H1 (cell line): ENCODE data around the gene MACROD2. TPM values are rescaled to one million over a fixed set of nuclear protein-coding genes. Genes with fewer than 3 reads are reported as not detected.

Source experiments
- CTCF ChIA-PET: fragments of 300-600 bp; sonication (Branson Sonifier 250); formaldehyde crosslinking; loops from one replicate; lab custom pipeline; 2021; ENCODE audit not compliant: partially characterized antibody; lab: Charles Lee
- POLR2A ChIA-PET: fragments of 300-600 bp; sonication (Branson Sonifier 250); formaldehyde crosslinking; loops from one replicate; lab custom pipeline; 2021; ENCODE audit warnings: inconsistent platforms; ENCODE audit not compliant: partially characterized antibody; lab: Charles Lee
- DNase-seq, 2 experiments: peaks; one replicate each; pipeline versions ENCODE4 v3.0.0 to v3.0.0-alpha.2; 2010 to 2022; ENCODE audit warnings: low spot score in 2 of 2, low read depth in 1 of 2, mixed read lengths in 1 of 2
- FAIRE-seq: peaks from 2 replicates; lab custom pipeline; 2011; peaks lifted over from hg19 to GRCh38; lab: Jason Lieb, UNC
- H2AFZ ChIP-seq: 2 replicates; pipeline ENCODE4 v1.8.1; 2012; ENCODE audit warnings: low read length, inconsistent platforms
- H2AK5ac ChIP-seq: 2 replicates; pipeline ENCODE4 v1.6.1; 2013; ENCODE audit warnings: low read depth, low read length
- H2BK120ac ChIP-seq: replicated peaks from 2 replicates; pipeline ENCODE3; 2013; ENCODE audit warnings: low read depth, low read length, inconsistent platforms
- H2BK12ac ChIP-seq: 2 replicates; pipeline ENCODE4 v1.6.1; 2013; ENCODE audit warnings: low read depth, low read length
- H2BK15ac ChIP-seq: 2 replicates; pipeline ENCODE4 v1.6.1; 2013; ENCODE audit warnings: low read length
- H2BK20ac ChIP-seq: 2 replicates; pipeline ENCODE4 v1.6.1; 2013; ENCODE audit warnings: low read length
- H2BK5ac ChIP-seq: 2 replicates; pipeline ENCODE4 v1.6.1; 2013; ENCODE audit warnings: low read depth, low read length
- H3K14ac ChIP-seq: 2 replicates; pipeline ENCODE4 v1.6.1; 2013; ENCODE audit warnings: inconsistent platforms; ENCODE audit not compliant: insufficient read length
- H3K18ac ChIP-seq: 2 replicates; pipeline ENCODE4 v1.6.1; 2013; ENCODE audit warnings: low read length; ENCODE audit errors: extremely low read depth
- H3K23ac ChIP-seq: 2 replicates; pipeline ENCODE4 v1.6.1; 2013; ENCODE audit warnings: inconsistent platforms; ENCODE audit not compliant: insufficient read length
- H3K23me2 ChIP-seq: 2 replicates; pipeline ENCODE4 v1.6.1; 2013; ENCODE audit warnings: low read depth, low read length
- H3K27ac ChIP-seq: 2 replicates; pipeline ENCODE4 v1.6.1; 2011; ENCODE audit warnings: low read depth, low read length, inconsistent platforms
- H3K27me3 ChIP-seq, 4 experiments: replicated peaks in 1 of 4; 1 replicate in 1 of 4; 2 replicates in 3 of 4; pipeline versions ENCODE4 v1.6.1 to v1.8.1; 2011 to 2013; ENCODE audit warnings: low read length in 3 of 4, mild to moderate bottlenecking in 3 of 4, inconsistent platforms in 2 of 4, mixed read lengths in 2 of 4, moderate library complexity in 1 of 4; ENCODE audit not compliant: control insufficient read depth in 3 of 4, insufficient read depth in 3 of 4; ENCODE audit errors: extremely low read depth in 1 of 4
- H3K36me3 ChIP-seq, 4 experiments: 2 replicates each; pipeline versions ENCODE4 v1.6.1 to v1.8.1; 2011 to 2013; ENCODE audit warnings: mild to moderate bottlenecking in 4 of 4, low read length in 3 of 4, moderate library complexity in 2 of 4, control low read depth in 1 of 4, inconsistent platforms in 1 of 4; ENCODE audit not compliant: insufficient read depth in 4 of 4, control insufficient read depth in 2 of 4
- H3K4ac ChIP-seq: replicated peaks from 2 replicates; pipeline ENCODE3; 2013; ENCODE audit warnings: low read length, low read depth, mixed read lengths, inconsistent platforms; ENCODE audit not compliant: insufficient read length
- H3K4me1 ChIP-seq, 4 experiments: replicated peaks in 1 of 4; 1 replicate in 1 of 4; 2 replicates in 3 of 4; pipeline versions ENCODE4 v1.6.1 to v1.8.1; 2011 to 2013; ENCODE audit warnings: low read length in 3 of 4, inconsistent platforms in 2 of 4, mixed read lengths in 1 of 4; ENCODE audit not compliant: insufficient read depth in 4 of 4, control insufficient read depth in 3 of 4
- H3K4me2 ChIP-seq, 2 experiments: 2 replicates each; pipeline versions ENCODE4 v1.6.1 to v1.8.1; 2011 to 2013; ENCODE audit warnings: low read depth in 2 of 2, low read length in 2 of 2, control low read depth in 1 of 2, inconsistent platforms in 1 of 2, mild to moderate bottlenecking in 1 of 2; ENCODE audit not compliant: insufficient read depth in 1 of 2
- H3K4me3 ChIP-seq, 4 experiments: fragments of 200-600, 300-600 bp in 1 of 4; sonication (generic), shearing (Covaris generic), sonication (Bioruptor Twin) in 1 of 4; 2 replicates each; pipeline versions ENCODE4 v1.5.1 to v1.8.1; 2011 to 2016; ENCODE audit warnings: low read length in 4 of 4, low read depth in 3 of 4, control low read depth in 2 of 4, inconsistent platforms in 2 of 4, mild to moderate bottlenecking in 2 of 4, mixed read lengths in 1 of 4, moderate library complexity in 1 of 4; ENCODE audit not compliant: insufficient read depth in 2 of 4; ENCODE audit errors: extremely low read depth in 1 of 4
- H3K56ac ChIP-seq: replicated peaks from 2 replicates; pipeline ENCODE3; 2013; ENCODE audit warnings: low read depth, mild to moderate bottlenecking, mixed read lengths, low read length, inconsistent platforms; ENCODE audit not compliant: insufficient read length
- H3K79me1 ChIP-seq: 2 replicates; pipeline ENCODE4 v1.6.1; 2013; ENCODE audit warnings: low read depth, low read length, control low read depth
- H3K79me2 ChIP-seq, 2 experiments: 2 replicates each; pipeline versions ENCODE4 v1.6.1 to v1.8.1; 2012 to 2013; ENCODE audit warnings: low read length in 2 of 2, mild to moderate bottlenecking in 2 of 2, inconsistent platforms in 1 of 2; ENCODE audit not compliant: insufficient read depth in 2 of 2, control insufficient read depth in 1 of 2
- H3K9ac ChIP-seq, 4 experiments: replicated peaks in 1 of 4; 1 replicate in 1 of 4; 2 replicates in 3 of 4; pipeline versions ENCODE4 v1.6.1 to v1.8.1; 2011 to 2013; ENCODE audit warnings: low read depth in 3 of 4, low read length in 3 of 4, control low read depth in 2 of 4, mild to moderate bottlenecking in 2 of 4, moderate library complexity in 2 of 4, inconsistent platforms in 1 of 4; ENCODE audit errors: extremely low read depth in 1 of 4
- H3K9me3 ChIP-seq, 2 experiments: 2 replicates each; pipeline versions ENCODE4 v1.6.1 to v1.8.1; 2012 to 2013; ENCODE audit warnings: mild to moderate bottlenecking in 2 of 2, moderate library complexity in 2 of 2, control low read depth in 1 of 2, inconsistent platforms in 1 of 2, low read depth in 1 of 2, low read length in 1 of 2, mixed read lengths in 1 of 2; ENCODE audit not compliant: insufficient read depth in 2 of 2
- H4K20me1 ChIP-seq, 2 experiments: replicated peaks in 1 of 2; 2 replicates each; pipeline versions ENCODE3 to v1.8.1; 2011 to 2013; ENCODE audit warnings: inconsistent platforms in 2 of 2, low read length in 2 of 2, mild to moderate bottlenecking in 1 of 2; ENCODE audit not compliant: insufficient read depth in 2 of 2, control insufficient read depth in 1 of 2
- H4K5ac ChIP-seq: 2 replicates; pipeline ENCODE4 v1.6.1; 2013; ENCODE audit warnings: low read length, low read depth, mixed read lengths, inconsistent platforms; ENCODE audit not compliant: insufficient read length
- H4K8ac ChIP-seq: 2 replicates; pipeline ENCODE4 v1.8.0; 2013; ENCODE audit warnings: mild to moderate bottlenecking, moderate library complexity, low read length, inconsistent platforms; ENCODE audit not compliant: insufficient read depth; ENCODE audit errors: extremely low read depth
- H4K91ac ChIP-seq: replicated peaks from 2 replicates; pipeline ENCODE3; 2013; ENCODE audit warnings: low read length, mixed read lengths, inconsistent platforms; ENCODE audit not compliant: insufficient read length
- ASH2L ChIP-seq: fragments of 200-600, 300-600 bp; sonication (generic); IDR thresholded peaks from one replicate; pipeline ENCODE4 v1.7.1; 2017; ENCODE audit warnings: low read length
- CBX5 ChIP-seq: fragments of 300-800, 300-1000 bp; sonication (generic); IDR thresholded peaks from 2 replicates; pipeline ENCODE4 v1.7.1; 2016; ENCODE audit warnings: antibody characterized with exemption, low read length, low read depth
- CHD1 ChIP-seq: IDR thresholded peaks from 2 replicates; pipeline ENCODE4 v1.6.1; 2012; ENCODE audit warnings: low read depth, low read length, improper control_type of control experiment
- JUND ChIP-seq: IDR thresholded peaks from 2 replicates; pipeline ENCODE4 v1.6.1; 2011; ENCODE audit warnings: mild to moderate bottlenecking, improper control_type of control experiment, low read length
- SP1 ChIP-seq: IDR thresholded peaks from 2 replicates; pipeline ENCODE4 v1.6.1; 2011; ENCODE audit warnings: low read depth, low read length
- TAF7 ChIP-seq: optimal IDR thresholded peaks from 2 replicates; pipeline ENCODE3; 2011; ENCODE audit warnings: low read depth, mild to moderate bottlenecking, inconsistent platforms, low read length, moderate library complexity, borderline replicate concordance
- polyA plus RNA-seq, 7 experiments: library from polyadenylated mRNA; depleted of rRNA in 3 of 7; stranded (reverse) in 5 of 7; unstranded in 2 of 7; fragments of >200 nt in 5 of 7; fragments of 200-250 nt in 2 of 7; gene quantifications; 1 replicate in 5 of 7; 2 replicates in 1 of 7; 4 replicates in 1 of 7; pipeline versions ENCODE4 v1.2.1 to v1.2.3, GENCODE V29; 2011 to 2013; ENCODE audit warnings: missing spikeins in 2 of 7, mixed read lengths in 2 of 7
- total RNA-seq: library from RNA; stranded (reverse); fragmentation: NEBNext Ultra II Directional; extraction: Animal tissue kit (Norgen Biotek cat#: 25700); gene quantifications from 2 replicates; pipeline ENCODE4 v1.2.1, GENCODE V29; 2021
- TF ChIP-seq, protein P1 (sequence below), 3 experiments: IDR thresholded peaks; 1 replicate in 2 of 3; 2 replicates in 1 of 3; pipeline versions ENCODE4 v1.5.1 to v1.6.1; 2011; ENCODE audit warnings: low read length in 3 of 3, mild to moderate bottlenecking in 3 of 3, inconsistent platforms in 2 of 3, low read depth in 1 of 3, moderate library complexity in 1 of 3; ENCODE audit not compliant: insufficient read depth in 1 of 3; ENCODE audit errors: control extremely low read depth in 1 of 3
- TF ChIP-seq, protein P2 (sequence below): IDR thresholded peaks from 2 replicates; pipeline ENCODE4 v1.6.1; 2012; ENCODE audit warnings: low read length, inconsistent platforms

The MACROD2 gene
- total and polyA plus RNA-seq, 2 of the 8 experiments (the other 6 are each of a cell fraction or from before 2014, with no cell fraction given): 0.70 to 3.9 TPM

DNA sequence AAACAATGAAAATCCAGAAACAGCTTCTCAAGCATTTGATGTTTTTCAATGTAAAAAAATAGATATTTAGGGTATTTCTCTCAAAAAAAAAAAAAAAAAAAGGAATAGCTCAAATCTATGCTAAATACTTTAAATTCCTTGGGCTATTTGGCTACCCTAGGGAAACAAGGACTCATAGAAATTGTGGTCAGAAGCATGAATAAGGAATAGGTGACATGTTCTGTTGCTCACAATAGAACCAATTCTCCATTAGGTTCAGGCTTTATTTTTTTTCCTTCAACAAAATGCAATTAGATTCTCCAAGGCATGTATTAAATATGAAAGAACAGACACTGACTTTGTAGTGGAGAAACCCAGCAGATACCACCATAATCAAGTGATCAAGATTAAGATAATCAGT is 1246.4 kb downstream of the MACROD2 start:
- H2BK5ac ChIP-seq: no peak overlapping the region
- H2BK120ac ChIP-seq: no peak overlapping the region
- FAIRE-seq (no peak), DNase-seq (no peak)
- no peak overlapping the region for H2AFZ ChIP-seq
- H3K18ac ChIP-seq: no peak overlapping the region
- no peak overlapping the region for H2BK20ac ChIP-seq
- no peak overlapping the region for H4K91ac ChIP-seq
- no peak overlapping the region for H3K4me3 ChIP-seq
- no peak overlapping the region for H3K27ac ChIP-seq
- H3K79me1 ChIP-seq: no peaks in the 10 kb centered on the region
- H3K4me1 ChIP-seq: no peaks in the 10 kb centered on the region
- POLR2A ChIA-PET: interaction anchor here (0.7 kb wide), 1 partner anchor 1340 kb away, joined by 4 read pairs; no protein-coding TSS in a partner anchor
- H2BK15ac ChIP-seq: no peak overlapping the region
- H3K4ac ChIP-seq: no peak overlapping the region
- no peaks in the 10 kb centered on the region for H3K79me2 ChIP-seq
- no peak overlapping the region for H4K5ac ChIP-seq
- H3K14ac ChIP-seq: no peak overlapping the region
- no peaks in the 10 kb centered on the region for H3K36me3 ChIP-seq
- H3K9ac ChIP-seq: no peak overlapping the region
- no peak overlapping the region for H2AK5ac ChIP-seq
- CTCF ChIA-PET: interaction anchor here (0.6 kb wide), 1 partner anchor 1818 kb away, joined by 4 read pairs; no protein-coding TSS in a partner anchor
- no peak overlapping the region for H3K4me2 ChIP-seq
- H3K9me3 ChIP-seq: no peaks in the 10 kb centered on the region
- H3K23me2 ChIP-seq: no peaks in the 10 kb centered on the region
- no peaks in the 10 kb centered on the region for H3K27me3 ChIP-seq
- no peak overlapping the region for H4K8ac ChIP-seq
- TF ChIP-seq SP1 (no peak), JUND (no peak), TAF7 (no peak), CHD1 (no peak), CBX5 (no peak), ASH2L (no peak)
- TF ChIP-seq, protein P1, sequence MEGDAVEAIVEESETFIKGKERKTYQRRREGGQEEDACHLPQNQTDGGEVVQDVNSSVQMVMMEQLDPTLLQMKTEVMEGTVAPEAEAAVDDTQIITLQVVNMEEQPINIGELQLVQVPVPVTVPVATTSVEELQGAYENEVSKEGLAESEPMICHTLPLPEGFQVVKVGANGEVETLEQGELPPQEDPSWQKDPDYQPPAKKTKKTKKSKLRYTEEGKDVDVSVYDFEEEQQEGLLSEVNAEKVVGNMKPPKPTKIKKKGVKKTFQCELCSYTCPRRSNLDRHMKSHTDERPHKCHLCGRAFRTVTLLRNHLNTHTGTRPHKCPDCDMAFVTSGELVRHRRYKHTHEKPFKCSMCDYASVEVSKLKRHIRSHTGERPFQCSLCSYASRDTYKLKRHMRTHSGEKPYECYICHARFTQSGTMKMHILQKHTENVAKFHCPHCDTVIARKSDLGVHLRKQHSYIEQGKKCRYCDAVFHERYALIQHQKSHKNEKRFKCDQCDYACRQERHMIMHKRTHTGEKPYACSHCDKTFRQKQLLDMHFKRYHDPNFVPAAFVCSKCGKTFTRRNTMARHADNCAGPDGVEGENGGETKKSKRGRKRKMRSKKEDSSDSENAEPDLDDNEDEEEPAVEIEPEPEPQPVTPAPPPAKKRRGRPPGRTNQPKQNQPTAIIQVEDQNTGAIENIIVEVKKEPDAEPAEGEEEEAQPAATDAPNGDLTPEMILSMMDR (IDR thresholded peaks at IDR 0.05; ENCODE audit: control extremely low read depth in 1 of 3, insufficient read depth in 1 of 3, low read depth in 1 of 3, low read length in 3 of 3): no peak
- TF ChIP-seq, protein P2, sequence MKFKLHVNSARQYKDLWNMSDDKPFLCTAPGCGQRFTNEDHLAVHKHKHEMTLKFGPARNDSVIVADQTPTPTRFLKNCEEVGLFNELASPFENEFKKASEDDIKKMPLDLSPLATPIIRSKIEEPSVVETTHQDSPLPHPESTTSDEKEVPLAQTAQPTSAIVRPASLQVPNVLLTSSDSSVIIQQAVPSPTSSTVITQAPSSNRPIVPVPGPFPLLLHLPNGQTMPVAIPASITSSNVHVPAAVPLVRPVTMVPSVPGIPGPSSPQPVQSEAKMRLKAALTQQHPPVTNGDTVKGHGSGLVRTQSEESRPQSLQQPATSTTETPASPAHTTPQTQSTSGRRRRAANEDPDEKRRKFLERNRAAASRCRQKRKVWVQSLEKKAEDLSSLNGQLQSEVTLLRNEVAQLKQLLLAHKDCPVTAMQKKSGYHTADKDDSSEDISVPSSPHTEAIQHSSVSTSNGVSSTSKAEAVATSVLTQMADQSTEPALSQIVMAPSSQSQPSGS: no peak
- H2BK12ac ChIP-seq: no peak overlapping the region
- H4K20me1 ChIP-seq: no peaks in the 10 kb centered on the region
- H3K23ac ChIP-seq: no peak overlapping the region
- H3K56ac ChIP-seq: no peak overlapping the region
